Activated naive CD4-positive, alpha-beta T cell treated with anti-CD3 and anti-CD28 coated beads for 36 hours (primary cell): Measurements from ENCODE around the gene STXBP2. TPM values are rescaled to one million over a fixed set of nuclear protein-coding genes. Genes with fewer than 3 reads are reported as not detected.

Experiments
- CTCF ChIA-PET: fragments of 350-600 bp; sonication (Branson Sonifier 250); formaldehyde crosslinking; loops from one replicate; lab custom pipeline; 2021; ENCODE audit warnings: antibody characterized with exemption; lab: Charles Lee
- DNase-seq: peaks from one replicate; pipeline ENCODE4 v3.0.0-alpha.2; 2020
- H3K27ac Mint-ChIP-seq: one replicate; pipeline ENCODE4 v1.8.0; 2021; ENCODE audit warnings: mild to moderate bottlenecking, mixed read lengths
- H3K27me3 Mint-ChIP-seq: one replicate; pipeline ENCODE4 v1.8.0; 2021; ENCODE audit warnings: low read depth, mixed read lengths
- H3K36me3 Mint-ChIP-seq: one replicate; pipeline ENCODE4 v1.8.0; 2021; ENCODE audit warnings: low read depth, mixed read lengths
- H3K4me1 Mint-ChIP-seq: one replicate; pipeline ENCODE4 v1.8.0; 2021; ENCODE audit warnings: low read depth, mixed read lengths
- H3K4me3 Mint-ChIP-seq: one replicate; pipeline ENCODE4 v1.8.0; 2021; ENCODE audit warnings: mild to moderate bottlenecking, moderate library complexity, mixed read lengths
- H3K9me3 Mint-ChIP-seq: one replicate; pipeline ENCODE4 v1.8.0; 2021; ENCODE audit warnings: mixed read lengths
- intact Hi-C: fragments of 100-400 bp; cut with micrococcal nuclease; formaldehyde crosslinking; loops from one replicate; pipeline ENCODE4 v1.15.1; 2023
- total RNA-seq, 2 experiments: library from RNA; stranded (reverse); gene quantifications; one replicate each; pipeline ENCODE4 v1.2.3, GENCODE V29; 2021

The STXBP2 gene
- total RNA-seq, 2 experiments from 2014 or later, result 88.4 to 92.4 TPM

GRCh38 chr19:7670150-7670783 lies 33.4 kb downstream of the STXBP2 start:
- DNase-seq, result peak; percentile 47
- CTCF ChIA-PET, result interaction anchor here (0.9 to 3.3 kb wide), 4 partner anchors 10 to 55 kb away, joined by 5 to 21 read pairs (median 6); partner anchors contain the start of gene TRAPPC5
- Mint-ChIP-seq H3K27me3 (peaks cover 23% of the 10 kb centered on the region), H3K36me3 (no peaks in the 10 kb centered on the region), H3K4me3 (peak overlapping the region; percentile 58), H3K27ac (no peak overlapping the region), H3K4me1 (peaks cover 14% of the 10 kb centered on the region), H3K9me3 (no peaks in the 10 kb centered on the region)
- intact Hi-C loops, result no loop called here

- H3K36me3 Mint-ChIP-seq, result no peaks in the 10 kb centered on the region
- H3K9me3 Mint-ChIP-seq, result no peaks in the 10 kb centered on the region
- no peak for DNase-seq
- CTCF ChIA-PET, result interaction anchor here (0.9 to 1.4 kb wide), 2 partner anchors 10 to 55 kb away, joined by 5 to 6 read pairs; partner anchors contain the start of gene TRAPPC5
- H3K27ac Mint-ChIP-seq, result no peak overlapping the region
- intact Hi-C loops, result no loop called here
- H3K27me3 Mint-ChIP-seq, result peaks cover 25% of the 10 kb centered on the region
- H3K4me1 Mint-ChIP-seq, result peaks cover 16% of the 10 kb centered on the region
- H3K4me3 Mint-ChIP-seq, result no peak overlapping the region
Observed at GRCh38 chr19:7670790-7671189, 33.9 kb downstream of the STXBP2 start.

- CTCF ChIA-PET, result interaction anchor here (0.7 kb wide), 1 partner anchor 11 kb away, joined by 3 read pairs; no protein-coding TSS in a partner anchor
- Mint-ChIP-seq H3K4me3 (no peak overlapping the region), H3K4me1 (peaks cover 32% of the 10 kb centered on the region), H3K9me3 (no peaks in the 10 kb centered on the region), H3K27ac (no peak overlapping the region), H3K36me3 (no peaks in the 10 kb centered on the region), H3K27me3 (peaks cover 36% of the 10 kb centered on the region)
- DNase-seq, result no peak
- intact Hi-C loops, result no loop called here
Observed at GRCh38 chr19:7672522-7672921, 35.6 kb downstream of the STXBP2 start.

GRCh38 chr19:7674010-7675005 lies 37.4 kb downstream of the STXBP2 start:
- CTCF ChIA-PET, result no interaction called here
- Mint-ChIP-seq H3K36me3 (no peaks in the 10 kb centered on the region), H3K4me1 (peaks cover 44% of the 10 kb centered on the region), H3K4me3 (no peak overlapping the region), H3K27ac (no peak overlapping the region), H3K27me3 (peaks cover 38% of the 10 kb centered on the region), H3K9me3 (no peaks in the 10 kb centered on the region)
- intact Hi-C loops, result loop anchor here (5.0 kb wide), 1 partner anchor 322 kb away; no protein-coding TSS in a partner anchor
- DNase-seq, result peak; percentile 34

GRCh38 chr19:7676376-7676775 lies 39.5 kb downstream of the STXBP2 start:
- H3K27me3 Mint-ChIP-seq, result peaks cover 26% of the 10 kb centered on the region
- H3K9me3 Mint-ChIP-seq, result no peaks in the 10 kb centered on the region
- no peak overlapping the region for H3K27ac Mint-ChIP-seq
- H3K4me1 Mint-ChIP-seq, result peaks cover 45% of the 10 kb centered on the region
- CTCF ChIA-PET, result interaction anchor here (1.5 kb wide), 1 partner anchor 24 kb away, joined by 4 read pairs; no protein-coding TSS in a partner anchor
- no peak for DNase-seq
- H3K4me3 Mint-ChIP-seq, result no peak overlapping the region
- H3K36me3 Mint-ChIP-seq, result no peaks in the 10 kb centered on the region
- intact Hi-C loops, result loop anchor here (5.0 kb wide), 1 partner anchor 324 kb away; no protein-coding TSS in a partner anchor

GRCh38 chr19:7676854-7677253 lies 39.9 kb downstream of the STXBP2 start, which contains the start of gene MCEMP1:
Gene MCEMP1 (plus strand): TSS chr19:7677090. CDS start chr19:7677121, 31 bp downstream.
- H3K4me3 Mint-ChIP-seq, result no peak within 1 kb of the TSS
- peaks cover 48% of the 10 kb centered on the region for H3K4me1 Mint-ChIP-seq
- peaks cover 23% of the 10 kb centered on the region for H3K27me3 Mint-ChIP-seq
- no peaks in the 10 kb centered on the region for H3K9me3 Mint-ChIP-seq
- no peak within 1 kb of the TSS for H3K27ac Mint-ChIP-seq
- intact Hi-C loops, result loop anchor here (5.0 kb wide), 1 partner anchor 325 kb away; no protein-coding TSS in a partner anchor
- CTCF ChIA-PET, result interaction anchor here (1.5 kb wide), 1 partner anchor 24 kb away, joined by 4 read pairs; no protein-coding TSS in a partner anchor
- DNase-seq, result no peak
- peaks cover 2% of the 10 kb centered on the region for H3K36me3 Mint-ChIP-seq

GRCh38 chr19:7677669-7678311 lies 40.9 kb downstream of the STXBP2 start:
- H3K4me3 Mint-ChIP-seq, result no peak overlapping the region
- H3K4me1 Mint-ChIP-seq, result peaks cover 51% of the 10 kb centered on the region
- intact Hi-C loops, result loop anchor here (5.0 kb wide), 1 partner anchor 325 kb away; no protein-coding TSS in a partner anchor
- H3K9me3 Mint-ChIP-seq, result no peaks in the 10 kb centered on the region
- no peak overlapping the region for H3K27ac Mint-ChIP-seq
- DNase-seq, result no peak
- peaks cover 6% of the 10 kb centered on the region for H3K36me3 Mint-ChIP-seq
- CTCF ChIA-PET, result interaction anchor here (0.6 to 1.1 kb wide), 3 partner anchors 25 to 149 kb away, joined by 3 to 6 read pairs (median 4); no protein-coding TSS in a partner anchor
- H3K27me3 Mint-ChIP-seq, result peaks cover 22% of the 10 kb centered on the region

- peaks cover 10% of the 10 kb centered on the region for H3K36me3 Mint-ChIP-seq
- H3K27ac Mint-ChIP-seq, result peak overlapping the region; percentile 63
- peaks cover 18% of the 10 kb centered on the region for H3K27me3 Mint-ChIP-seq
- intact Hi-C loops, result loop anchor here (1.0 to 5.0 kb wide), 2 partner anchors 111 to 327 kb away; no protein-coding TSS in a partner anchor
- H3K4me1 Mint-ChIP-seq, result peaks cover 52% of the 10 kb centered on the region
- H3K4me3 Mint-ChIP-seq, result peak overlapping the region; percentile 7
- no peaks in the 10 kb centered on the region for H3K9me3 Mint-ChIP-seq
- CTCF ChIA-PET, result interaction anchor here (0.6 to 1.1 kb wide), 3 partner anchors 26 to 121 kb away, joined by 3 to 6 read pairs (median 5); no protein-coding TSS in a partner anchor
- peak; percentile 83 for DNase-seq
Observed at GRCh38 chr19:7678971-7679751, 42.3 kb downstream of the STXBP2 start.

- peak overlapping the region; percentile 50 for H3K27ac Mint-ChIP-seq
Observed at GRCh38 chr19:7679771-7680605, 43.1 kb downstream of the STXBP2 start.

More at GRCh38 chr19:7679771-7680605, 43.1 kb downstream of the STXBP2 start:
- no peak for DNase-seq
- intact Hi-C loops, result loop anchor here (1.0 to 5.0 kb wide), 7 partner anchors 22 to 577 kb away; partner anchors contain the start of genes PET100, SNAPC2 and XAB2
- CTCF ChIA-PET, result interaction anchor here (0.6 to 4.0 kb wide), 24 partner anchors 9 to 611 kb away, joined by 3 to 52 read pairs (median 5); partner anchors contain the start of genes ARHGEF18, MCOLN1, PET100 and RETN
- Mint-ChIP-seq H3K4me1 (peaks cover 50% of the 10 kb centered on the region), H3K27me3 (peaks cover 17% of the 10 kb centered on the region), H3K9me3 (no peaks in the 10 kb centered on the region), H3K36me3 (peaks cover 10% of the 10 kb centered on the region), H3K4me3 (peak overlapping the region; percentile 51)
